ENCODE results near the gene BRAT1. TPM values are rescaled to one million over a fixed set of nuclear protein-coding genes. Genes with fewer than 3 reads are reported as not detected.

BRAT1 gene
- total RNA-seq, 6 experiments from 2014 or later: 11.1 to 25.9 (median 14.8) TPM

GRCh38 chr7:2501947-2502646 is 53.2 kb downstream of the BRAT1 start:
- Histone ChIP-seq H3K27ac (no peak overlapping the region), H3K4me1 (no peaks in the 10 kb centered on the region), H3K4me3 (no peak overlapping the region), H3K36me3 (no peaks in the 10 kb centered on the region), H3K9me3 (no peaks in the 10 kb centered on the region), H3K27me3 (no peaks in the 10 kb centered on the region)
- WGBS (ENCODE audit: insufficient coverage, low coverage, low lambda C conversion rate, missing lambda C conversion rate): 90% methylated on average over 3 of the region's 9 CpGs
- no peak for TF ChIP-seq POLR2A (IDR thresholded peaks at IDR 0.05)
- TF ChIP-seq CTCF (IDR thresholded peaks at IDR 0.05): no peak
- DNase-seq (no peak), ATAC-seq (no peak)
- intact Hi-C loops (cut with DNase I): no loop called here

- intact Hi-C loops (cut with DNase I): no loop called here
- no peaks in the 10 kb centered on the region for H3K9me3 ChIP-seq
- no peak overlapping the region for H3K27ac ChIP-seq
- WGBS (ENCODE audit: insufficient coverage, low coverage, low lambda C conversion rate, missing lambda C conversion rate): 78% methylated on average over 7 of the region's 12 CpGs
- no peaks in the 10 kb centered on the region for H3K4me1 ChIP-seq
- TF ChIP-seq CTCF (IDR thresholded peaks at IDR 0.05): no peak
- TF ChIP-seq POLR2A (IDR thresholded peaks at IDR 0.05): no peak
- H3K27me3 ChIP-seq: no peaks in the 10 kb centered on the region
- no peak for DNase-seq
- no peak overlapping the region for H3K4me3 ChIP-seq
- no peak for ATAC-seq
- no peaks in the 10 kb centered on the region for H3K36me3 ChIP-seq
Measured at GRCh38 chr7:2500701-2501100, 54.6 kb downstream of the BRAT1 start.

- 81% methylated on average over 7 of the region's 27 CpGs for WGBS (ENCODE audit: insufficient coverage, low coverage, low lambda C conversion rate, missing lambda C conversion rate)
- Histone ChIP-seq H3K36me3 (no peaks in the 10 kb centered on the region), H3K27me3 (no peaks in the 10 kb centered on the region), H3K9me3 (no peaks in the 10 kb centered on the region), H3K4me1 (no peaks in the 10 kb centered on the region), H3K27ac (no peak overlapping the region), H3K4me3 (no peak overlapping the region)
- intact Hi-C loops (cut with DNase I): no loop called here
- DNase-seq (no peak), ATAC-seq (no peak)
- TF ChIP-seq CTCF (IDR thresholded peaks at IDR 0.05) (no peak), POLR2A (IDR thresholded peaks at IDR 0.05) (no peak)
Measured at GRCh38 chr7:2499719-2500430, 55.4 kb downstream of the BRAT1 start.

GRCh38 chr7:2499181-2499580 is 56.1 kb downstream of the BRAT1 start:
- 80% methylated on average over 1 of the region's 7 CpGs for WGBS (ENCODE audit: insufficient coverage, low coverage, low lambda C conversion rate, missing lambda C conversion rate)
- no peaks in the 10 kb centered on the region for H3K36me3 ChIP-seq
- no peaks in the 10 kb centered on the region for H3K9me3 ChIP-seq
- no peaks in the 10 kb centered on the region for H3K4me1 ChIP-seq
- H3K27ac ChIP-seq: no peak overlapping the region
- TF ChIP-seq POLR2A (IDR thresholded peaks at IDR 0.05): no peak
- TF ChIP-seq CTCF (IDR thresholded peaks at IDR 0.05): no peak
- H3K4me3 ChIP-seq: no peak overlapping the region
- H3K27me3 ChIP-seq: no peaks in the 10 kb centered on the region
- intact Hi-C loops (cut with DNase I): no loop called here
- ATAC-seq (no peak), DNase-seq (no peak)
